Right lobe of liver (tissue), 6 donors: ENCODE results near the gene ENGASE. TPM values are rescaled to one million over a fixed set of nuclear protein-coding genes. Genes with fewer than 3 reads are reported as not detected.
A peak's percentile ranks its signal among the peaks of the same experiment; 100 is the strongest.

Experiments used
- ATAC-seq, 4 donors: fragments of 200-7000 bp; cut with Tn5 transposase; one replicate each; pipeline ENCODE4 v1.9.1; 2020; ENCODE audit warnings: mild to moderate bottlenecking in 4 of 4, moderate library complexity in 4 of 4
- DNase-seq, 3 donors: peaks; one replicate each; pipeline ENCODE4 v3.0.0-alpha.2; 2020
- H3K27ac ChIP-seq, 3 donors: fragments of 200-600 bp; one replicate each; pipeline ENCODE4 v1.8.0; 2022
- H3K27me3 ChIP-seq, 2 donors: fragments of 200-600 bp; one replicate each; pipeline ENCODE4 v1.8.0; 2022
- H3K36me3 ChIP-seq, 4 donors: fragments of 200-600 bp; sonication (generic) in 1 of 4; one replicate each; pipeline versions ENCODE4 v1.5.1 to v1.8.0; 2017 to 2022; ENCODE audit warnings: control low read depth in 1 of 4
- H3K4me1 ChIP-seq, 4 donors: fragments of 200-600 bp; sonication (generic) in 1 of 4; one replicate each; pipeline versions ENCODE4 v1.5.1 to v1.8.0; 2017 to 2022; ENCODE audit warnings: control low read depth in 1 of 4
- H3K4me3 ChIP-seq, 3 donors: fragments of 200-600 bp; one replicate each; pipeline ENCODE4 v1.8.0; 2022
- H3K9me3 ChIP-seq, 4 donors: fragments of 200-600 bp; sonication (generic) in 1 of 4; one replicate each; pipeline versions ENCODE4 v1.5.1 to v1.8.0; 2017 to 2022; ENCODE audit warnings: control low read depth in 1 of 4
- POLR2A ChIP-seq: fragments of 450-650 bp; IDR thresholded peaks from one replicate; pipeline ENCODE4 v1.6.1; 2017; ENCODE audit warnings: antibody characterized with exemption, mild to moderate bottlenecking
- WGBS: methylation state at CpG from one replicate; pipeline ENCODE4 v1.1.6; 2018; ENCODE audit warnings: low coverage, low lambda C conversion rate; ENCODE audit not compliant: insufficient coverage; ENCODE audit errors: missing lambda C conversion rate; 5-methylcytosine and 5-hydroxymethylcytosine counted together
- intact Hi-C, 2 donors: fragments of 100-400 bp; cut with DNase I; formaldehyde crosslinking; loops; one replicate each; pipeline versions ENCODE4 v1.11.2 to v1.14.1; 2022
- total RNA-seq, 6 experiments: library from RNA; depleted of rRNA in 2 of 6; stranded (reverse); fragments of >200 nt in 2 of 6; fragmentation: NEBNext Ultra II Directional in 3 of 6; extraction: Animal tissue kit (Norgen Biotek cat#: 25700) in 3 of 6; gene quantifications; one replicate each; pipeline versions ENCODE4 v1.1.0 to v1.2.4, GENCODE V29; 2016 to 2023
- TF ChIP-seq, protein P1 (sequence below), 4 donors: fragments of 200-600 bp in 3 of 4; fragments of 450-650 bp in 1 of 4; IDR thresholded peaks; one replicate each; pipeline versions ENCODE4 v1.5.1 to v1.8.0; 2016 to 2022; ENCODE audit warnings: antibody characterized with exemption in 4 of 4, mild to moderate bottlenecking in 2 of 4
- donor health status: DM: no; HTN: yes; CAD: no.
- donor health status: DM: no; HTN: no; CAD: no.
- donor health status: DM: no; HTN: no; CAD: no.
- donor health status: DM: no; HTN: yes; CAD: no.
- donor health status: DM: no; HTN: yes; CAD: no.

ENGASE gene
- total RNA-seq, 6 experiments from 2014 or later, result 7.4 to 63.7 (median 39.1) TPM

DNA sequence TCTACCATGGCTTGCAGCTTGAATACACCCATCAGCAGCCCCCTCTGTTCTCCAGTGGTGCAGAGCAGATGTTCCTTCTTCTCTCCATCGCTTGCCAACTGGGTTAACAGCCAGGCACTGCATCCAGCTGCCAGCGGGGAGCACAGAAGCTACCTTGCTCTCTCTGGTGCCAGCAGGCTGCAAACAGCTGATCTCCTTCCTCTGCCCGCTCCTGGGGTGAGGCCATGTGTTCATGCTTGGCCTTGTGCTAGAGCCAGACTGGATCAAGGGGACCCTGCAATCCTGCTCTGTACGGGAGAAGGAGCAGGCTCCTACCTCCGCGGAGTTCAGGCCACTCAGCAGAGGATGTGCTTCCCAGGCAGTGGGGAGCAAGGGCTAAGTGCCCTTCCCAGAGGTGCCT lies 24.1 kb upstream of the ENGASE start:
- H3K4me3 ChIP-seq, result no peak overlapping the region
- no peaks in the 10 kb centered on the region for H3K27me3 ChIP-seq
- 60% methylated on average over 3 of the region's 6 CpGs for WGBS
- H3K27ac ChIP-seq, result no peak overlapping the region
- no peaks in the 10 kb centered on the region for H3K36me3 ChIP-seq
- ATAC-seq (no peak), DNase-seq (no peak)
- intact Hi-C loops, result no loop called here
- TF ChIP-seq, protein P1, sequence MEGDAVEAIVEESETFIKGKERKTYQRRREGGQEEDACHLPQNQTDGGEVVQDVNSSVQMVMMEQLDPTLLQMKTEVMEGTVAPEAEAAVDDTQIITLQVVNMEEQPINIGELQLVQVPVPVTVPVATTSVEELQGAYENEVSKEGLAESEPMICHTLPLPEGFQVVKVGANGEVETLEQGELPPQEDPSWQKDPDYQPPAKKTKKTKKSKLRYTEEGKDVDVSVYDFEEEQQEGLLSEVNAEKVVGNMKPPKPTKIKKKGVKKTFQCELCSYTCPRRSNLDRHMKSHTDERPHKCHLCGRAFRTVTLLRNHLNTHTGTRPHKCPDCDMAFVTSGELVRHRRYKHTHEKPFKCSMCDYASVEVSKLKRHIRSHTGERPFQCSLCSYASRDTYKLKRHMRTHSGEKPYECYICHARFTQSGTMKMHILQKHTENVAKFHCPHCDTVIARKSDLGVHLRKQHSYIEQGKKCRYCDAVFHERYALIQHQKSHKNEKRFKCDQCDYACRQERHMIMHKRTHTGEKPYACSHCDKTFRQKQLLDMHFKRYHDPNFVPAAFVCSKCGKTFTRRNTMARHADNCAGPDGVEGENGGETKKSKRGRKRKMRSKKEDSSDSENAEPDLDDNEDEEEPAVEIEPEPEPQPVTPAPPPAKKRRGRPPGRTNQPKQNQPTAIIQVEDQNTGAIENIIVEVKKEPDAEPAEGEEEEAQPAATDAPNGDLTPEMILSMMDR (IDR thresholded peaks at IDR 0.05), result no peak
- no peak for TF ChIP-seq POLR2A
- no peaks in the 10 kb centered on the region for H3K9me3 ChIP-seq
- no peaks in the 10 kb centered on the region for H3K4me1 ChIP-seq

DNA sequence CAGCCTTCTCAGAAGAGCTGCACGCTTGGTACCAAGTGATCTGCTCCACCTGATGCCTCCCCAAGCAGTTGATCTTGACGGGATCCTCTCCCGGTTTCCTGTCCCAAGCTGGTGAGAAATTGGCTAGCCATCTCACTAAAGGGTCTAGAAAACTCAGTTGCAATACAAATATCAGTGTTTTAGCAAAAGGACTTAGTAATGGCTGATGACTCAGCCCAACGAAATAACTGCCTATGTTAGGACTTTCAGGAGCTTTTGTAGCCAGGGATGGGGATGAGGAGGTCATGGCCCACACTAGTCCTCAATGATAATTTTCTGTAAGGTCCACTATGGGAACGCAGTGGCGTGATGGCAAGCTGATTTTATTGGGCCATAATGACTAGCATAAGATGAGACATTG lies 23.3 kb upstream of the ENGASE start:
- Histone ChIP-seq H3K27ac (no peak overlapping the region), H3K9me3 (no peaks in the 10 kb centered on the region), H3K36me3 (no peaks in the 10 kb centered on the region), H3K27me3 (no peaks in the 10 kb centered on the region), H3K4me3 (no peak overlapping the region), H3K4me1 (no peaks in the 10 kb centered on the region)
- no peak for ATAC-seq
- intact Hi-C loops, result no loop called here
- DNase-seq, result no peak
- 68% methylated on average over 3 of the region's 6 CpGs for WGBS
- no peak for TF ChIP-seq POLR2A
- TF ChIP-seq, protein P1 (IDR thresholded peaks at IDR 0.05), result no peak

DNA sequence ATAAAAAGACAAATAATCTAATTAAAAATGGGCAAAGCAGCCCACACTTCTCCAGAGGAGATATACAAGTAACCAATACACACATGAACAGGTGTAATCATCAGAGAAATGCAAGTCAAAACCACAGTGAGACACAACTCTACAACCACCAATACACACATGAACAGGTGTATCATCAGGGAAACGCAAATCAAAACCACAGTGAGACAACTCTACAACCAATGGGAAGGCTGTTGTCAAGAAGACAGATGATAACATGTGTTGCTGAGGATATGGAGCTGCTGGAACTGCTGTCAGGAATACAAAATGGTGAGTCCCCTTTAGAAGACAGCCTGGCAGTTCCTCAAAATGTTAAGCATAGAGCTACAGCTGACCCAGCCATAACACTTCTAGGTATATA lies 22.5 kb upstream of the ENGASE start:
- DNase-seq, result no peak
- H3K4me3 ChIP-seq, result no peak overlapping the region
- no peak overlapping the region for H3K27ac ChIP-seq
- H3K36me3 ChIP-seq, result no peaks in the 10 kb centered on the region
- intact Hi-C loops, result no loop called here
- no peaks in the 10 kb centered on the region for H3K4me1 ChIP-seq
- ATAC-seq, result no peak
- no peaks in the 10 kb centered on the region for H3K9me3 ChIP-seq
- TF ChIP-seq, protein P1 (IDR thresholded peaks at IDR 0.05), result no peak
- TF ChIP-seq POLR2A, result no peak
- no peaks in the 10 kb centered on the region for H3K27me3 ChIP-seq
- WGBS, result 67% methylated on average over 1 of the region's 1 CpG

DNA sequence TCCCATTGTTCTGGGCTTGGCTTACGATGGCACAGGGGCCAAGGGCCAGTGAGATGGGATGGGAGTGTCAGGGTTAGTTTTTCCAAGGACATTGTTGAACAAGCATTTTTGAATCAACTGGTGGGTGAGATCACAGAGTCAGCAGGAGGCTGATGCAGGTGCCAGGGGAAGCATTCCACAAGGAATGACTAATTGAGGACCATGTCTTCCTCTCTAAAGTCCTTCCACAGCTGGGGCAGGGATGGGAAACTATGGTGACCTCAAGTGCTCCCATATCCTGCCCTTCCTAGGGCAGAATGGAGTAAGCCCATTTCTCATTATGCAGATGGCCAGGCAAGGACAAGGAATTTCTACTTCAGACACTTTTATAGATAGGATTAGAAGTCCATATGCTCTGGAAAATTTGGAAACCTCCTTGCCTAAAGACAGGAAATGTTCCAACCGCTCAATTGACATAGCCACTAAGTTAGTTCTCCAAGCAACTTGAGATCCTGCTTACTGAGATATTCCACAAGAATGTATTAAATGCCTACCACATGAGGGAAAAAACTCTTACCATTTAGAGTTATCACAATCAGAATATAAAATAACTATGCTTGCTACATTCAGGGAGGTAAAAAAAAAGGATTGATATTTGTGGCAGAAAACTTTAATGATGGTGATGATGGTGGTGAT lies 21.2 kb upstream of the ENGASE start:
- Histone ChIP-seq H3K9me3 (no peaks in the 10 kb centered on the region), H3K4me3 (no peak overlapping the region), H3K27ac (no peak overlapping the region), H3K27me3 (no peaks in the 10 kb centered on the region), H3K36me3 (no peaks in the 10 kb centered on the region), H3K4me1 (no peaks in the 10 kb centered on the region)
- WGBS, result 50% methylated on average over 2 of the region's 2 CpGs
- intact Hi-C loops, result no loop called here
- DNase-seq (no peak), ATAC-seq (peak in 2 of 4 donors; percentile 19 to 42)
- TF ChIP-seq POLR2A, result no peak
- TF ChIP-seq, protein P1 (IDR thresholded peaks at IDR 0.05), result no peak
